Lower leg skin (tissue), 3 donors: ENCODE results near the gene CYP17A1.

Experiments used
- POLR2A ChIP-seq, 2 donors: fragments of 450-650 bp; IDR thresholded peaks; one replicate each; pipeline ENCODE4 v1.6.1; 2016 to 2017; ENCODE audit warnings: antibody characterized with exemption in 2 of 2, mild to moderate bottlenecking in 1 of 2, moderate library complexity in 1 of 2
- TF ChIP-seq, protein P1 (sequence below), 3 donors: fragments of 450-650 bp; IDR thresholded peaks; one replicate each; pipeline ENCODE4 v1.5.1; 2016; ENCODE audit warnings: antibody characterized with exemption in 3 of 3, mild to moderate bottlenecking in 3 of 3, moderate library complexity in 2 of 3

- TF ChIP-seq, protein P1, sequence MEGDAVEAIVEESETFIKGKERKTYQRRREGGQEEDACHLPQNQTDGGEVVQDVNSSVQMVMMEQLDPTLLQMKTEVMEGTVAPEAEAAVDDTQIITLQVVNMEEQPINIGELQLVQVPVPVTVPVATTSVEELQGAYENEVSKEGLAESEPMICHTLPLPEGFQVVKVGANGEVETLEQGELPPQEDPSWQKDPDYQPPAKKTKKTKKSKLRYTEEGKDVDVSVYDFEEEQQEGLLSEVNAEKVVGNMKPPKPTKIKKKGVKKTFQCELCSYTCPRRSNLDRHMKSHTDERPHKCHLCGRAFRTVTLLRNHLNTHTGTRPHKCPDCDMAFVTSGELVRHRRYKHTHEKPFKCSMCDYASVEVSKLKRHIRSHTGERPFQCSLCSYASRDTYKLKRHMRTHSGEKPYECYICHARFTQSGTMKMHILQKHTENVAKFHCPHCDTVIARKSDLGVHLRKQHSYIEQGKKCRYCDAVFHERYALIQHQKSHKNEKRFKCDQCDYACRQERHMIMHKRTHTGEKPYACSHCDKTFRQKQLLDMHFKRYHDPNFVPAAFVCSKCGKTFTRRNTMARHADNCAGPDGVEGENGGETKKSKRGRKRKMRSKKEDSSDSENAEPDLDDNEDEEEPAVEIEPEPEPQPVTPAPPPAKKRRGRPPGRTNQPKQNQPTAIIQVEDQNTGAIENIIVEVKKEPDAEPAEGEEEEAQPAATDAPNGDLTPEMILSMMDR (IDR thresholded peaks at IDR 0.05) = no peak
- no peak for TF ChIP-seq POLR2A (IDR thresholded peaks at IDR 0.05)
Observed at GRCh38 chr10:102796407-102797176, 40.6 kb downstream of the CYP17A1 start.
